ENCODE measurements around the gene TINAGL1. TPM values are rescaled to one million over a fixed set of nuclear protein-coding genes. Genes with fewer than 3 reads are reported as not detected.

The TINAGL1 gene
- total and polyA plus RNA-seq, 2 experiments from 2014 or later, result 9.1 to 10.3 TPM

GRCh38 chr1:31624731-31625514 is 48.6 kb downstream of the TINAGL1 start:
- peaks cover 9% of the 10 kb centered on the region for H3K4me1 ChIP-seq (ENCODE audit: low read depth)
- no peaks in the 10 kb centered on the region for H3K27me3 ChIP-seq
- no peak for TF ChIP-seq CTCF (IDR thresholded peaks at IDR 0.05; ENCODE audit: low read depth, low read length)
- no peaks in the 10 kb centered on the region for H3K36me3 ChIP-seq
- H3K9me3 ChIP-seq (ENCODE audit: low read depth), result no peaks in the 10 kb centered on the region
- no peak overlapping the region for H3K27ac ChIP-seq
- DNase-seq (ENCODE audit: low read depth in 1 of 2, low spot score in 1 of 2), result no peak
- H3K4me3 ChIP-seq, result no peak overlapping the region

GRCh38 chr1:31625561-31626222 is 49.4 kb downstream of the TINAGL1 start:
- no peak overlapping the region for H3K4me3 ChIP-seq
- H3K27me3 ChIP-seq, result no peaks in the 10 kb centered on the region
- DNase-seq (ENCODE audit: low read depth in 1 of 2, low spot score in 1 of 2), result peak in 1 of 2 donors; percentile 28
- no peak overlapping the region for H3K27ac ChIP-seq
- TF ChIP-seq CTCF (IDR thresholded peaks at IDR 0.05; ENCODE audit: low read depth, low read length), result no peak
- H3K36me3 ChIP-seq, result no peaks in the 10 kb centered on the region
- peaks cover 9% of the 10 kb centered on the region for H3K4me1 ChIP-seq (ENCODE audit: low read depth)
- H3K9me3 ChIP-seq (ENCODE audit: low read depth), result no peaks in the 10 kb centered on the region

- Histone ChIP-seq H3K27me3 (no peaks in the 10 kb centered on the region), H3K4me3 (no peak overlapping the region), H3K27ac (no peak overlapping the region), H3K36me3 (peaks cover 3% of the 10 kb centered on the region), H3K9me3 (ENCODE audit: low read depth) (no peaks in the 10 kb centered on the region), H3K4me1 (ENCODE audit: low read depth) (peaks cover 9% of the 10 kb centered on the region)
- no peak for TF ChIP-seq CTCF (IDR thresholded peaks at IDR 0.05; ENCODE audit: low read depth, low read length)
- DNase-seq (ENCODE audit: low read depth in 1 of 2, low spot score in 1 of 2), result peak in 1 of 2 donors; percentile 51
These were observed 50.2 kb downstream of the TINAGL1 start for GRCh38 chr1:31626223-31627207.

- no peak for TF ChIP-seq CTCF (IDR thresholded peaks at IDR 0.05; ENCODE audit: low read depth, low read length)
- Histone ChIP-seq H3K4me1 (ENCODE audit: low read depth) (peaks cover 9% of the 10 kb centered on the region), H3K36me3 (peaks cover 4% of the 10 kb centered on the region), H3K27ac (peak overlapping the region; percentile 16), H3K27me3 (no peaks in the 10 kb centered on the region), H3K4me3 (no peak overlapping the region), H3K9me3 (ENCODE audit: low read depth) (no peaks in the 10 kb centered on the region)
- peak in 1 of 2 donors; percentile 36 for DNase-seq (ENCODE audit: low read depth in 1 of 2, low spot score in 1 of 2)
These were observed 51.1 kb downstream of the TINAGL1 start for GRCh38 chr1:31627301-31627929.
